ENCODE results near the gene DDX56.
"Not testable (repeated sequence)": the region's sequence is repeated elsewhere in the genome, so short reads cannot be mapped to it uniquely, and the experiment has no call there.

DDX56 gene

GRCh38 chr7:44573464-44574286 lies at the start of gene DDX56:
TSS of gene DDX56 (minus strand) at chr7:44573908. CDS start at chr7:44573895, 13 bp downstream.
- DNase-seq, result peak; percentile 98

- DNase-seq, result peak; percentile 90
These were observed 48.8 kb upstream of the DDX56 start for GRCh38 chr7:44622342-44623151.

- DNase-seq, result no peak
These were observed 48.0 kb upstream of the DDX56 start for GRCh38 chr7:44621750-44622103.

GRCh38 chr7:44621034-44621749 lies 47.5 kb upstream of the DDX56 start:
- DNase-seq, result peak; percentile 94

GRCh38 chr7:44618753-44619152 lies 45.0 kb upstream of the DDX56 start:
- DNase-seq, result no peak

GRCh38 chr7:44618045-44618444 lies 44.3 kb upstream of the DDX56 start:
- no peak for DNase-seq

GRCh38 chr7:44617225-44617890 lies 43.6 kb upstream of the DDX56 start:
- DNase-seq, result peak; percentile 85

GRCh38 chr7:44616545-44616944 lies 42.8 kb upstream of the DDX56 start:
- DNase-seq, result no peak

- DNase-seq, result no peak
These were observed 42.1 kb upstream of the DDX56 start for GRCh38 chr7:44615793-44616192.

- DNase-seq, result peak; percentile 92
These were observed 41.5 kb upstream of the DDX56 start for GRCh38 chr7:44615149-44615611.

GRCh38 chr7:44609829-44610228 lies 36.1 kb upstream of the DDX56 start:
- no peak for DNase-seq

- DNase-seq, result no peak
These were observed 35.4 kb upstream of the DDX56 start for GRCh38 chr7:44608916-44609648.

GRCh38 chr7:44607141-44608068 lies 33.7 kb upstream of the DDX56 start:
- no peak for DNase-seq

- DNase-seq, result peak; percentile 99
These were observed 32.8 kb upstream of the DDX56 start, which contains the start of gene OGDH for GRCh38 chr7:44606341-44607140. TSS of gene OGDH (plus strand) at chr7:44606627. CDS start at chr7:44624344, 17,717 bp downstream.

- peak; percentile 7 for DNase-seq
These were observed 31.2 kb upstream of the DDX56 start for GRCh38 chr7:44604941-44605340.

- no peak for DNase-seq
These were observed 29.5 kb upstream of the DDX56 start for GRCh38 chr7:44603193-44603592.

- DNase-seq, result no peak
These were observed 28.8 kb upstream of the DDX56 start for GRCh38 chr7:44602576-44602910.

- DNase-seq, result no peak
These were observed 25.5 kb upstream of the DDX56 start for GRCh38 chr7:44599222-44599621.

- not testable (repeated sequence) for DNase-seq
These were observed 23.5 kb upstream of the DDX56 start for GRCh38 chr7:44597181-44597580.

Data from inflammatory macrophage treated with lipopolysaccharide for 4 hours (primary cell).